HG03520 (cell line): Measurements from ENCODE around the gene TNF.
"Not testable (repeated sequence)": the region's sequence is repeated elsewhere in the genome, so short reads cannot be mapped to it uniquely, and the experiment has no call there.

ENCODE experiments used
- ATAC-seq: cut with Tn5 transposase; IDR thresholded peaks from one replicate; pipeline ENCODE4 v1.9.1; 2021; ENCODE audit warnings: mild to moderate bottlenecking, moderate library complexity; ENCODE audit not compliant: unreplicated experiment

TNF gene

GRCh38 chr6:31543639-31544038 lies 31.7 kb upstream of the TNF start:
- ATAC-seq = no peak

DNA sequence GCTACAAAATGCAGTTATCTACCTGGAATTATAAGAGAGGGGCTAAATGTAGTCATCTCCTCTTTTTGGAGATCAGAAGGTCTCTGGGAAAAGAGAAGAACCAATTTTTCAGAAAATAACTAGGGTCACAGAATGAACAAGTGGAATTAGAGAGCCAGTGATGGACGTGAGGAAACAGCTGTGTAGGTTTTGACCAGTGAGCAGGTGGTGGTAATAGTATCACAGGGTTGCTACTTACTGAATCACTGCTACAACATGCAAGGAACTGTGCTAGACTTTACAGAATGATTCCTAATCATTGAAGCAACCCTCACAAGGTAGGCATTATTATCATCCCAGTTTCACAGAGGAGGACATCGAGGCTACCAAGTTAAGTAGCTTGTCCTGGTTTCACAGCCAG lies 30.7 kb upstream of the TNF start:
- ATAC-seq = no peak

GRCh38 chr6:31545291-31545690 lies 30.1 kb upstream of the TNF start:
- no peak for ATAC-seq

- peak; percentile 42 for ATAC-seq
Observed at GRCh38 chr6:31546339-31546957, 28.9 kb upstream of the TNF start, which contains the start of gene ATP6V1G2. Gene ATP6V1G2, minus strand, starts transcription at chr6:31546608. Its CDS starts 49 bp downstream, at chr6:31546559.

- peak; percentile 59 for ATAC-seq
Observed at GRCh38 chr6:31546958-31547726, 28.2 kb upstream of the TNF start, which contains the start of gene NFKBIL1. Gene NFKBIL1, plus strand, starts transcription at chr6:31547608. Its CDS starts 87 bp downstream, at chr6:31547695.

DNA sequence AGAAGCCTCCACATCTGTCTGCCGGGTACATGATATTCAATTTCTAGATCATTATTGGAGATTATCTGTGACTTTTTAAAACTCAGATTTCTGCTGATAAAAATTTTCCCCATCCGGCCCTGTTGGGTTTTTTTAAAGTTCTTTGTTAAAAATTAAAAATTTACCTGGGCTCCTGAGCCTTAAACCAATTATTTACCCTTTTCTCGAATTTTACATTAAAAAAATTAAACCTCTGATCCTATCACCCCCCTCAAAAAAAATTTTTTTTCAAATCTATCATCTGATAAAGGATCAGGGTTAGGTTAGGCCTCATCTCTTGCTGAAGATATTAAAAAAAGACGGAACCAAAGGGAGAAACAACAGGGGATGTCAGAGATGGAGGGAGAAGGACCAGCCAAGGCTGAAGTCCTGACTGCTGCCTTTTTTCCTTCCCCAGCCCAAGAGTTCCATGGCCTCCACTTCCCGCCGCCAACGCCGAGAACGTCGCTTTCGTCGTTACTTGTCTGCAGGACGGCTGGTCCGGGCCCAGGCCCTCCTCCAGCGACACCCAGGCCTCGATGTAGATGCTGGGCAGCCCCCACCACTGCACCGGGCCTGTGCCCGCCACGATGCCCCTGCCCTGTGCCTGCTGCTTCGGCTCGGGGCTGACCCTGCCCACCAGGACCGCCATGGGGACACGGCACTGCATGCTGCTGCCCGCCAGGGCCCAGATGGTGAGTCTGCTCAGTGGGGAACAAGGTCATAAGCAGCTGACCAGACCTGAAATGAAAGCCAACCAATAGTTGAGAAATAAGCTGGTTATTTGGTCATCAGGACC lies 27.4 kb upstream of the TNF start:
- no peak for ATAC-seq

DNA sequence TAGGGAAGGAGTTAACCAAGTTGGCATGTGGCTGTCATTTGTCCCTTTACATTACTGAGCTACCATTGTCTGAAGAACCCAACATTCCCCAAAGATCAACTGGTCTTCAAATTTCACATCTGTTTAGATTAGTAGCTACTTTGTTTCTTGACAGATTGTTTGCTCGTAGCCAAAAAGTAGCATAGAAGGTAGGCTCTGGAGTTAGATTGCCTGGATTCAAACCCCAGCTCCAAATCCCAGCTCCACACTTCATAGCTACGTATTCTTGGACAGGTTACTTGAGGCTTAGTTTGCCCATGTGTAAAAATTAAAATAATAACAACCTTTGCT lies 26.9 kb upstream of the TNF start:
- ATAC-seq = no peak

DNA sequence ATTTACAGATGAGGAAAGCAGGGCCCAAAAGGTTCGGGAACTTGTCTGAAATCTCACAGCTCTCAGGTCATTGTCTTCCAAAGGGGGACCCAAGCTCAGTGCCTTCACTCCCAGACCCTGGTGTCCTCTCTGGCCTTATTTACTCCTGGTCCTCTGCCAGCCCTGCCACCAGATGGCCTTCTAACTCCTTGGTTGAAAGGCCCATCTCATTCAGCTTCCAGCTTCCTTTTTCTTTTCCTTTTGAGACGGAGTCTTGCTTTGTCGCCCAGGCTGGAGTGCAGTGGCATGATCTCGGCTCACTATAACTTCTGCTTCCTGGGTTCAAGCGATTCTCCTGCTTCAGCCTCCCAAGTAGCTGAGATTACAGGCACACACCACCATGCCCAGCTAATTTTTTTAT lies 24.0 kb upstream of the TNF start:
- not testable (repeated sequence) for ATAC-seq

- ATAC-seq = no peak
Observed at GRCh38 chr6:31556307-31556706, 19.1 kb upstream of the TNF start.

GRCh38 chr6:31557443-31558317 lies 17.7 kb upstream of the TNF start:
- ATAC-seq = no peak

- ATAC-seq = no peak
Observed at GRCh38 chr6:31558318-31558625, 17.1 kb upstream of the TNF start.

GRCh38 chr6:31558631-31559500 lies 16.5 kb upstream of the TNF start:
- ATAC-seq = no peak

GRCh38 chr6:31559606-31559957 lies 15.8 kb upstream of the TNF start:
- no peak for ATAC-seq

- ATAC-seq = peak; percentile 63
Observed at GRCh38 chr6:31559958-31560696, 15.2 kb upstream of the TNF start.

GRCh38 chr6:31560697-31561058 lies 14.7 kb upstream of the TNF start:
- ATAC-seq = no peak

DNA sequence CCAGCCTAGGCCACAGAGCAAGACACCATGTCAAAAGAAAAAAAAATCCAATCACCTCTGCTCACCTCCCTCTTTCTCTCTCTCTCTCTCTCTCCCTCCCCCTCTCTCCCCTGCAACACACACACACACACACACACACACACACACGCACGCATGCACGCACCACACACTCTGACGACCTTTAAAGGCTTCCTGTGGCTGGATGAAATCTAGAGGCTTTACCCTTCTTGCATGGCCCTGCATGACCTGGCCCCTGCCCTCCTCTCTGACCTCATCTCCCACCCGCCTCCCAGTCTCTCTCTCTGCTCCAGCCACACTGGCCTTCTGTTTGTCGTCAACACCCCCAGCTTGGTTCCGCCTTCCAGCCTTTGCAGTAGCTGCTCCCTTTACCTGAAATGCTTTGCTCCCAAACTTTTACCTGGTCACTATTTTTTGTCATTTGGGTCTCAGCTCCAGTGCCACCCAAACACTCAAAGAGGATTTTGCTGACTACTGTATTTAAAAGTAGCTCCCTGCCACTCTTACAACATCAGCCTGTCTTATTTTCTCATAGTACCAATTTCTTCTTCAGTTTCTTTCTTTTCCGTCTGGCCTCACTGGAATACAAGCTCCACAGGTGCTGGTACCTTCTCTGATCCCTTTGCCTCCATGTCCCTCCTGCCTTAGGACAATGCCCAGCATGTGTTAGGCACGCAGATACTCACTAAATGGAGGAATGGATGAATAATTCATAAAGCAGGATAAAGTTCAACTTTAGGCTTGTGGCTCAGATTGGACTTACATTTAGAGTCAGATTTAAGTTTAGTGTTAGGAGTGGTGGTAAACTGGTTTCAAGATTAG lies 7.6 kb upstream of the TNF start:
- no peak for ATAC-seq

- peak; percentile 68 for ATAC-seq
Observed at GRCh38 chr6:31568537-31568961, 6.8 kb upstream of the TNF start.

- ATAC-seq = no peak
Observed at GRCh38 chr6:31569861-31570536, 5.4 kb upstream of the TNF start.
